Omental fat pad (tissue), 4 donors: ENCODE data around the gene NAGS. TPM values are rescaled to one million over a fixed set of nuclear protein-coding genes. Genes with fewer than 3 reads are reported as not detected.

Source experiments
- ATAC-seq: fragments of 150-250 bp; one replicate; pipeline ENCODE4 v1.9.1; 2016; ENCODE audit warnings: mild to moderate bottlenecking, moderate library complexity; ENCODE audit not compliant: low FRiP score
- DNase-seq: peaks from one replicate; pipeline ENCODE4 v3.0.0-alpha.2; 2019; ENCODE audit warnings: low spot score
- total RNA-seq, 4 donors: library from RNA; depleted of rRNA; stranded (reverse); fragments of >200 nt; gene quantifications; one replicate each; pipeline ENCODE4 v1.1.0, GENCODE V29; 2016
- TF ChIP-seq, protein P1 (sequence below), 3 donors: fragments of 450-650 bp; IDR thresholded peaks; one replicate each; pipeline ENCODE4 v1.5.1; 2016 to 2017; ENCODE audit warnings: antibody characterized with exemption in 3 of 3, mild to moderate bottlenecking in 3 of 3, moderate library complexity in 2 of 3

NAGS gene
- total RNA-seq, 4 donors from 2014 or later: 0.37 to 1.6 (median 0.77) TPM

DNA sequence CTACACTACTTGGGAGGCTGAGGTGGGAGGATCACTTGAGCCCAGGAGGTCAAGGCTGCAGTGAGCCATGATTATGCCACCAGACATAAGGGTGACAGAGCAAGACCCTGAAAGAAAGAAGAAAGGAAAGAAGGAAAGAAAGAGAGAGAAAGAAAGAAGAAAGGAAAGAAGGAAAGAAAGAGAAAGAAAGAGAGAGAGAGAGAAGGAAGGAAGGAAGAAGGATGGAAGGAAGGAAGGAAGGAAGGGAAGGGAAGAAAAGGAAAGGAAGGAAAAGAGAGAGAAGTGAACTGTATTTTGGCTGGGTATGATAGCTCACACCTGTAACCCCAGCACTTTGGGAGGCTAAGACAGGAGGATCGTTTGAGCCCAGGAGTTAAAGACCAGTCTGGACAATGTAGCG is 26.3 kb upstream of the NAGS start:
- TF ChIP-seq, protein P1, sequence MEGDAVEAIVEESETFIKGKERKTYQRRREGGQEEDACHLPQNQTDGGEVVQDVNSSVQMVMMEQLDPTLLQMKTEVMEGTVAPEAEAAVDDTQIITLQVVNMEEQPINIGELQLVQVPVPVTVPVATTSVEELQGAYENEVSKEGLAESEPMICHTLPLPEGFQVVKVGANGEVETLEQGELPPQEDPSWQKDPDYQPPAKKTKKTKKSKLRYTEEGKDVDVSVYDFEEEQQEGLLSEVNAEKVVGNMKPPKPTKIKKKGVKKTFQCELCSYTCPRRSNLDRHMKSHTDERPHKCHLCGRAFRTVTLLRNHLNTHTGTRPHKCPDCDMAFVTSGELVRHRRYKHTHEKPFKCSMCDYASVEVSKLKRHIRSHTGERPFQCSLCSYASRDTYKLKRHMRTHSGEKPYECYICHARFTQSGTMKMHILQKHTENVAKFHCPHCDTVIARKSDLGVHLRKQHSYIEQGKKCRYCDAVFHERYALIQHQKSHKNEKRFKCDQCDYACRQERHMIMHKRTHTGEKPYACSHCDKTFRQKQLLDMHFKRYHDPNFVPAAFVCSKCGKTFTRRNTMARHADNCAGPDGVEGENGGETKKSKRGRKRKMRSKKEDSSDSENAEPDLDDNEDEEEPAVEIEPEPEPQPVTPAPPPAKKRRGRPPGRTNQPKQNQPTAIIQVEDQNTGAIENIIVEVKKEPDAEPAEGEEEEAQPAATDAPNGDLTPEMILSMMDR (IDR thresholded peaks at IDR 0.05): no peak
- DNase-seq (no peak), ATAC-seq (no peak)

DNA sequence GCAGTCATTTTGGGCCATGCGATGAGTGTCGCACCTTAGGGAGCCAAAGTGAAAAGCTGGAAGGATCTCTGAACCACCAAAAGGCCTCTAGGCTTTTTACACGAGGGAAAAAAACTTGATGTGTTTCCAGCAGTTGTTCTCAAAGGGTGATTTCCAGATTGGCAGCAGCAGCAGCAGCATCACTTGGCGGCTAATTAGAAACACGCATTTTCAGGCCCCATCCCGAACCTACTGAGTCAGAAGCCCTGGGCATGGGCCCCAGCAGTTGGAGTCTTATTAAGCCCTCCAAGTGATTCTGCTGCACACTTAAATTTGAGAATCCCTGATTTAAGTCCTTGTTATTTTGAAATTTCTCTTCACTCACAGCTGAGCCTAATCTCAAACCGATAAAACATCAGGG is 25.4 kb upstream of the NAGS start:
- ATAC-seq: no peak
- TF ChIP-seq, protein P1 (IDR thresholded peaks at IDR 0.05): no peak
- no peak for DNase-seq

DNA sequence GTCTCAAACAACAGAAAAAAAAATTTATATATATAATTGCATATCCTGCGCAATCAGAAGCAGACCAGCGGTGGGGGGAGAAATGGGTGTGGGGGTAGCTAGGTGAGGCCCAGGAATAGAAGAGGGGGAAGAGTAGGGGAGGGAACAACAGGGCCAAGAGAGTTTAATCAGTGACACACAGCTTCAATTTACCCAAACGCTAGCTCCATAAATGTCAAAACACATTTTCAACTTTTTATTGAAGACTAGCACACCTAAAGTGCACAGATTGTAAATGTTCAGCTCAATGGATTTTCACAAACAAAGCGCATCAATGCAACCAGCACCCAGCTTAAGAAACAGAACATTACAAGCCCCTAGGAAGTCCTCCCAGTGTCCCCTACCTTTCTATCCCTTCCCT is 24.8 kb upstream of the NAGS start:
- no peak for DNase-seq
- TF ChIP-seq, protein P1 (IDR thresholded peaks at IDR 0.05): no peak

DNA sequence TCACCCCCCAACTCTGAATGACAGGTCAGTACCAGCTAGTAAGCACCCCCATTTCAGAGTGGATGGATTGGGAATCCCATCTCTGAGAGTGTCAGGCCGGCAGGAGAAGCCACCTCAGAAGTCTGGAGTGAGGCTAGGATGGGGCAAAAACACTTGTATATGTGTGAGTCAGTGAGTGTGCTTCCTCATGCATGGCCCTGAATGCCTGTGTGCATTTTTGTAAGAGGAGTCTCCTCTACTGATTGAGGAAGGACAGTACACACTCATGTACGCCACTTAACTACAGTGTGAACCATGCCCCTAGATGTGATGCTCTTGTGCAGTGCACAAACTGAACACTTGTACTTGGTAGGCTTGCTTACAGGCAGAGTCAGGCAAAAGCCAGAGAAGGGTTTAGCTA is 22.3 kb upstream of the NAGS start:
- no peak for DNase-seq
- TF ChIP-seq, protein P1 (IDR thresholded peaks at IDR 0.05): no peak
- ATAC-seq: no peak

More for the DNA sequence above, 24.8 kb upstream of the NAGS start:
- ATAC-seq: no peak

DNA sequence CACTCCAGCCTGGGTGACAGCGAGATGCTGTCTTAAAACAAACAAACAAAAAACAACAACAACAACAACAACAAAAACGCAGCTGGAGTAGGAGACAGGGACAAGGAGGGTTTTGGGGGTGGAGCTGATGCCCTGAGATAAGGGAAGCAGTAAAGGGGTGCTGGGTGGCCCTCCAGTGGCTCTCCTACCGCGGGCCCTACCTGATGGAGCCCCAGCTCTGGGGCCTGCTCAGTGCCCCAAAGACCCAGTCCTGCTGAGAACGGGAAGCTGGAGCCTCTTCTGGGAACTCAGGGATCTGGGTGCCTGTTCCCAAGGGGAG is 21.3 kb upstream of the NAGS start:
- DNase-seq (no peak), ATAC-seq (no peak)
- TF ChIP-seq, protein P1 (IDR thresholded peaks at IDR 0.05): no peak

DNA sequence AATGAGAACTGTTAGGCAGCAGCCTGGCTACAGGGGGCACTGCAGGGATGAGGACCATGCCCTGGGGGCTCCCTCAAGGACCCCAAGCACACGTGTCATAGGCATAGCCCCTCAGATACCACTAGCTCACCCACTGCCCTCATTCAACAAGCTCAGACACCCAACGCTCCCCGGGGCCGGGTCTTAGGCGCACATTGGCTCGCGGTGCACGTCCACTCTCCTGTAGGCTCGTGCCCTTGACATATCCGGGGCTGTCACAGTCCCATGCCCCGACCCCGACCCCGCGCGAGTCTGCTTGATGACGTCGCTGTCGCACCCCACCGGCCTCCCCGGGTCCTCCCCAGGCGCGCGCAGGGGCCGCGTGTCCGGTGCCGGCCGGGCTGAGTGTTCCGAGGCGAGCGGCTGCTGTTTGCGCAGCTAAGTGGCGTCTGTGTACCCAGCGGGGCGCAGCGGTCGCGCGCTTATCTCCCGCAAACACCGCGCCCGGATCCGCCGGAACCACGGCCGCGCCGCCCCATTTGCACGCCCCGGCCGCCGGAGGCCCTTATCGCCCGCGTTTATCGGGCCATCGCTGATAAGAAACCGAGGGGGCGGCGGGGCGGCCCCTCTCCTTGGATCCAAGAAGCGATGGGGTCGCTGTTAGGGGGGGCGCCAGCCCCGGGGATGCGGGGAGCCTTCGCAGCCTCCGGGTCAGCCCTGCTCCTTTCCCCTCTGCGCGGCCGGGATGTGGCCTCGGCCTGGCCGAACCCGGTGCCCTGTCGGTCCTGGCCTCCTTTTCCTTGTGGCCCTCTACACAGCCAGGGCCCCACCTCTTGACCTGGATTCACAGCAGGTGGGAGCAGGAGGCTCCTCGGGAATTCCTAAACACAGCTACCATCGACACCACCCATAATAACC is 20.7 kb upstream of the NAGS start:
- DNase-seq (no peak), ATAC-seq (peak; percentile 58)
- TF ChIP-seq, protein P1 (IDR thresholded peaks at IDR 0.05): no peak

DNA sequence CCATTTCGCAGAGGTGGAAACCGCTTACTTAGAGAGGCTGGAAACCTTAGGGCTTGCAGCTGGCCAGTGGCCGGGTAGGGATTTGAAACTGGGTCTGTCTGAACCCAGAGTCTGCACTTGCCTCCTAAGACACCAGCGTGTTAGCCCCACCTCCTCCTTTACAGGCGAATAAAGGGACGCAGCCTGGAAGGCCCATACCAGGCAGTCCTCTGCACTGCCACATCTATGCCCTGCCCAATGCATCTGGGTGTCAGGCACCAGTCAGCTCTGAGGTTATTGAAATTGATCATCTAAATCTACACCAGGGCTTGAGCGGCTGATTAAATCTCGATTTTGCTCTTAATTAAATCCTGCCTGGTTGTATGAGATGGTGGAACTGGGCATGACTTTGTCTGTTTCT is 19.9 kb upstream of the NAGS start:
- DNase-seq (no peak), ATAC-seq (no peak)
- TF ChIP-seq, protein P1 (IDR thresholded peaks at IDR 0.05): no peak
